HEK293 (cell line): ENCODE measurements around the gene IQSEC1.

ENCODE experiments used
- ZFP3 ChIP-seq: fragments of 450-650 bp; formaldehyde crosslinking; IDR thresholded peaks from 2 replicates; pipeline ENCODE4 v1.5.1; 2016; ENCODE audit warnings: low read depth, missing biosample characterization, missing genetic modification characterization
- ZNF114 ChIP-seq: fragments of 450-650 bp; formaldehyde crosslinking; IDR thresholded peaks from 2 replicates; pipeline ENCODE4 v1.5.0; 2017; ENCODE audit warnings: missing biosample characterization, missing genetic modification characterization
- ZNF214 ChIP-seq: fragments of 450-650 bp; formaldehyde crosslinking; IDR thresholded peaks from 2 replicates; pipeline ENCODE4 v1.5.1; 2017; ENCODE audit warnings: missing biosample characterization, mild to moderate bottlenecking, missing genetic modification characterization, borderline replicate concordance
- ZNF274 ChIP-seq, 2 experiments: fragments of 200-500 bp in 1 of 2; fragments of 450-650 bp in 1 of 2; sonication (Bioruptor generic) in 1 of 2; formaldehyde crosslinking in 1 of 2; IDR thresholded peaks; 2 replicates each; pipeline versions ENCODE4 v1.5.1 to v1.6.1; 2014 to 2016; ENCODE audit warnings: borderline replicate concordance in 1 of 2, inconsistent platforms in 1 of 2, low read length in 1 of 2, missing biosample characterization in 1 of 2, missing genetic modification characterization in 1 of 2
- ZNF416 ChIP-seq: fragments of 450-650 bp; formaldehyde crosslinking; IDR thresholded peaks from 2 replicates; pipeline ENCODE4 v1.5.1; 2016; ENCODE audit warnings: missing biosample characterization, missing genetic modification characterization
- ZNF530 ChIP-seq: fragments of 450-650 bp; formaldehyde crosslinking; IDR thresholded peaks from 2 replicates; pipeline ENCODE4 v1.5.1; 2016; ENCODE audit warnings: low read depth, missing biosample characterization, missing genetic modification characterization
- TF ChIP-seq, protein P1 (sequence below): fragments of 450-650 bp; formaldehyde crosslinking; IDR thresholded peaks from 2 replicates; pipeline ENCODE4 v1.5.1; 2016; ENCODE audit warnings: missing biosample characterization, missing genetic modification characterization
- TF ChIP-seq, protein P2 (sequence below): fragments of 450-650 bp; formaldehyde crosslinking; IDR thresholded peaks from 2 replicates; pipeline ENCODE4 v1.5.1; 2016; ENCODE audit warnings: missing biosample characterization, missing genetic modification characterization
- TF ChIP-seq, protein P3 (sequence below): fragments of 450-650 bp; formaldehyde crosslinking; IDR thresholded peaks from 2 replicates; pipeline ENCODE4 v1.5.1; 2016; ENCODE audit warnings: missing biosample characterization, missing genetic modification characterization
- TF ChIP-seq, protein P4 (sequence below): fragments of 450-650 bp; formaldehyde crosslinking; IDR thresholded peaks from 2 replicates; pipeline ENCODE4 v1.5.1; 2017; ENCODE audit warnings: missing biosample characterization, missing genetic modification characterization

DNA sequence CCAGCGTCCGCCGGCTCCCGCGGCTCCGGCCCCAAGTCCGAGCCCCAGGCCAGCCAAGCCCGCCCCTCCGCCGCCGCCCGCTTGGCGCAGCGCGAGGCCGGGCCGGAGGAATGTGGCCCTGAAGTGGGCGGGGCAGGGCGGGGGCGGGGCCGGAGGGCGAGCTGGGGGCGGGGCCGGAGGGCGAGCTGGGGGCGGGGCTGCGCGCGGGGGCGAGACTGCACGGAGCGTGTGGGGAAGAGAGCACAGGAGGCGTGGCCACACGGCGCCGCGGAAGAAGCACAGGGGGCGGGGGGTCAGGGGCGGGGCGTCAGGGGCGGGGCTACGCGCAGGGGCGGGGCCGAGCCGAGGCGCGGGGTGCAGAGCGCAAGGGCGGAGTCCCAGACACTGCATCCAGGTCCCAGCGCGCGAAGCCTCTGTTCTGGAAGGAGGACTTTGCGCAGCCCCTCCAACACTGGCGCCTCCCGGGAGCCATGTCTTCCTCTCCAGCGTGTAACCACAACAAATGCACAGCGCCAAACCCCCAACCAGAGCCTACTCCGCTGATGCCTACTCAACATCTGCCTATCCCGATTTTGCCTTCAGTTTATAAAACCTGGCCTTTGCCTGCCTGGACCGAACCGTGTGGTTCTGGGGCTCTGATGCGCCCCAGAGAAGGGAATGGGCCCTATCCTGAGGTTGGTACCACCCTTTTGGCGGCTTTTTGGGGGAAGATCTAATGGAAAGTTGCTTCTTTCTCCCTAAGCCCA is 105.5 kb downstream of the IQSEC1 start:
- TF ChIP-seq ZNF114, result no peak
- TF ChIP-seq, protein P1, sequence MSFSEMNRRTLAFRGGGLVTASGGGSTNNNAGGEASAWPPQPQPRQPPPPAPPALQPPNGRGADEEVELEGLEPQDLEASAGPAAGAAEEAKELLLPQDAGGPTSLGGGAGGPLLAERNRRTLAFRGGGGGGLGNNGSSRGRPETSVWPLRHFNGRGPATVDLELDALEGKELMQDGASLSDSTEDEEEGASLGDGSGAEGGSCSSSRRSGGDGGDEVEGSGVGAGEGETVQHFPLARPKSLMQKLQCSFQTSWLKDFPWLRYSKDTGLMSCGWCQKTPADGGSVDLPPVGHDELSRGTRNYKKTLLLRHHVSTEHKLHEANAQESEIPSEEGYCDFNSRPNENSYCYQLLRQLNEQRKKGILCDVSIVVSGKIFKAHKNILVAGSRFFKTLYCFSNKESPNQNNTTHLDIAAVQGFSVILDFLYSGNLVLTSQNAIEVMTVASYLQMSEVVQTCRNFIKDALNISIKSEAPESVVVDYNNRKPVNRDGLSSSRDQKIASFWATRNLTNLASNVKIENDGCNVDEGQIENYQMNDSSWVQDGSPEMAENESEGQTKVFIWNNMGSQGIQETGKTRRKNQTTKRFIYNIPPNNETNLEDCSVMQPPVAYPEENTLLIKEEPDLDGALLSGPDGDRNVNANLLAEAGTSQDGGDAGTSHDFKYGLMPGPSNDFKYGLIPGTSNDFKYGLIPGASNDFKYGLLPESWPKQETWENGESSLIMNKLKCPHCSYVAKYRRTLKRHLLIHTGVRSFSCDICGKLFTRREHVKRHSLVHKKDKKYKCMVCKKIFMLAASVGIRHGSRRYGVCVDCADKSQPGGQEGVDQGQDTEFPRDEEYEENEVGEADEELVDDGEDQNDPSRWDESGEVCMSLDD (tag by site-specific recombination), result no peak
- no peak for TF ChIP-seq ZNF416 (tag by site-specific recombination)
- TF ChIP-seq ZNF530 (tag by site-specific recombination), result no peak
- no peak for TF ChIP-seq ZNF214 (tag by site-specific recombination)
- TF ChIP-seq, protein P2, sequence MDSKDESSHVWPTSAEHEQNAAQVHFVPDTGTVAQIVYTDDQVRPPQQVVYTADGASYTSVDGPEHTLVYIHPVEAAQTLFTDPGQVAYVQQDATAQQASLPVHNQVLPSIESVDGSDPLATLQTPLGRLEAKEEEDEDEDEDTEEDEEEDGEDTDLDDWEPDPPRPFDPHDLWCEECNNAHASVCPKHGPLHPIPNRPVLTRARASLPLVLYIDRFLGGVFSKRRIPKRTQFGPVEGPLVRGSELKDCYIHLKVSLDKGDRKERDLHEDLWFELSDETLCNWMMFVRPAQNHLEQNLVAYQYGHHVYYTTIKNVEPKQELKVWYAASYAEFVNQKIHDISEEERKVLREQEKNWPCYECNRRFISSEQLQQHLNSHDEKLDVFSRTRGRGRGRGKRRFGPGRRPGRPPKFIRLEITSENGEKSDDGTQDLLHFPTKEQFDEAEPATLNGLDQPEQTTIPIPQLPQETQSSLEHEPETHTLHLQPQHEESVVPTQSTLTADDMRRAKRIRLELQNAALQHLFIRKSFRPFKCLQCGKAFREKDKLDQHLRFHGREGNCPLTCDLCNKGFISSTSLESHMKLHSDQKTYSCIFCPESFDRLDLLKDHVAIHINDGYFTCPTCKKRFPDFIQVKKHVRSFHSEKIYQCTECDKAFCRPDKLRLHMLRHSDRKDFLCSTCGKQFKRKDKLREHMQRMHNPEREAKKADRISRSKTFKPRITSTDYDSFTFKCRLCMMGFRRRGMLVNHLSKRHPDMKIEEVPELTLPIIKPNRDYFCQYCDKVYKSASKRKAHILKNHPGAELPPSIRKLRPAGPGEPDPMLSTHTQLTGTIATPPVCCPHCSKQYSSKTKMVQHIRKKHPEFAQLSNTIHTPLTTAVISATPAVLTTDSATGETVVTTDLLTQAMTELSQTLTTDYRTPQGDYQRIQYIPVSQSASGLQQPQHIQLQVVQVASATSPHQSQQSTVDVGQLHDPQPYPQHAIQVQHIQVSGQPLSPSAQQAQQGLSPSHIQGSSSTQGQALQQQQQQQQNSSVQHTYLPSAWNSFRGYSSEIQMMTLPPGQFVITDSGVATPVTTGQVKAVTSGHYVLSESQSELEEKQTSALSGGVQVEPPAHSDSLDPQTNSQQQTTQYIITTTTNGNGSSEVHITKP (tag by site-specific recombination), result peak; percentile 74
- TF ChIP-seq, protein P3, sequence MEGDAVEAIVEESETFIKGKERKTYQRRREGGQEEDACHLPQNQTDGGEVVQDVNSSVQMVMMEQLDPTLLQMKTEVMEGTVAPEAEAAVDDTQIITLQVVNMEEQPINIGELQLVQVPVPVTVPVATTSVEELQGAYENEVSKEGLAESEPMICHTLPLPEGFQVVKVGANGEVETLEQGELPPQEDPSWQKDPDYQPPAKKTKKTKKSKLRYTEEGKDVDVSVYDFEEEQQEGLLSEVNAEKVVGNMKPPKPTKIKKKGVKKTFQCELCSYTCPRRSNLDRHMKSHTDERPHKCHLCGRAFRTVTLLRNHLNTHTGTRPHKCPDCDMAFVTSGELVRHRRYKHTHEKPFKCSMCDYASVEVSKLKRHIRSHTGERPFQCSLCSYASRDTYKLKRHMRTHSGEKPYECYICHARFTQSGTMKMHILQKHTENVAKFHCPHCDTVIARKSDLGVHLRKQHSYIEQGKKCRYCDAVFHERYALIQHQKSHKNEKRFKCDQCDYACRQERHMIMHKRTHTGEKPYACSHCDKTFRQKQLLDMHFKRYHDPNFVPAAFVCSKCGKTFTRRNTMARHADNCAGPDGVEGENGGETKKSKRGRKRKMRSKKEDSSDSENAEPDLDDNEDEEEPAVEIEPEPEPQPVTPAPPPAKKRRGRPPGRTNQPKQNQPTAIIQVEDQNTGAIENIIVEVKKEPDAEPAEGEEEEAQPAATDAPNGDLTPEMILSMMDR, result no peak
- TF ChIP-seq, protein P4, sequence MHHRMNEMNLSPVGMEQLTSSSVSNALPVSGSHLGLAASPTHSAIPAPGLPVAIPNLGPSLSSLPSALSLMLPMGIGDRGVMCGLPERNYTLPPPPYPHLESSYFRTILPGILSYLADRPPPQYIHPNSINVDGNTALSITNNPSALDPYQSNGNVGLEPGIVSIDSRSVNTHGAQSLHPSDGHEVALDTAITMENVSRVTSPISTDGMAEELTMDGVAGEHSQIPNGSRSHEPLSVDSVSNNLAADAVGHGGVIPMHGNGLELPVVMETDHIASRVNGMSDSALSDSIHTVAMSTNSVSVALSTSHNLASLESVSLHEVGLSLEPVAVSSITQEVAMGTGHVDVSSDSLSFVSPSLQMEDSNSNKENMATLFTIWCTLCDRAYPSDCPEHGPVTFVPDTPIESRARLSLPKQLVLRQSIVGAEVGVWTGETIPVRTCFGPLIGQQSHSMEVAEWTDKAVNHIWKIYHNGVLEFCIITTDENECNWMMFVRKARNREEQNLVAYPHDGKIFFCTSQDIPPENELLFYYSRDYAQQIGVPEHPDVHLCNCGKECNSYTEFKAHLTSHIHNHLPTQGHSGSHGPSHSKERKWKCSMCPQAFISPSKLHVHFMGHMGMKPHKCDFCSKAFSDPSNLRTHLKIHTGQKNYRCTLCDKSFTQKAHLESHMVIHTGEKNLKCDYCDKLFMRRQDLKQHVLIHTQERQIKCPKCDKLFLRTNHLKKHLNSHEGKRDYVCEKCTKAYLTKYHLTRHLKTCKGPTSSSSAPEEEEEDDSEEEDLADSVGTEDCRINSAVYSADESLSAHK, result no peak
- TF ChIP-seq ZNF274 (IDR thresholded peaks at IDR 0.05; ENCODE audit: low read length), result no peak
- TF ChIP-seq ZNF274 (tag by site-specific recombination; IDR thresholded peaks at IDR 0.05; ENCODE audit: borderline replicate concordance), result no peak
- TF ChIP-seq ZFP3 (tag by site-specific recombination), result no peak
